Bronchial epithelial cell (primary cell): ENCODE data around the gene CAB39. TPM values are rescaled to one million over a fixed set of nuclear protein-coding genes. Genes with fewer than 3 reads are reported as not detected.

Experiments
- DNase-seq: peaks from one replicate; pipeline ENCODE4 v3.0.0-alpha.2; 2010; ENCODE audit warnings: low read depth
- FAIRE-seq: peaks from 2 replicates; lab custom pipeline; 2011; peaks lifted over from hg19 to GRCh38; lab: Jason Lieb, UNC
- H3K27me3 ChIP-seq: 2 replicates; pipeline ENCODE4 v1.5.1; 2011; ENCODE audit warnings: low read length; ENCODE audit not compliant: control insufficient read depth, insufficient read depth
- H3K36me3 ChIP-seq: 2 replicates; pipeline ENCODE4 v1.5.1; 2011; ENCODE audit warnings: low read length; ENCODE audit not compliant: control insufficient read depth, insufficient read depth
- H3K4me3 ChIP-seq: 2 replicates; pipeline ENCODE4 v1.5.1; 2011; ENCODE audit warnings: mild to moderate bottlenecking, low read depth, low read length, control low read depth
- CTCF ChIP-seq: IDR thresholded peaks from 2 replicates; pipeline ENCODE4 v1.5.1; 2011; ENCODE audit warnings: mild to moderate bottlenecking, moderate library complexity, low read length, control low read depth, inconsistent platforms; ENCODE audit not compliant: insufficient read depth, severe bottlenecking
- total RNA-seq: library from RNA; depleted of rRNA; stranded (reverse); fragments of >200 nt; gene quantifications from 2 replicates; pipeline ENCODE4 v1.2.1, GENCODE V29; 2014

CAB39 gene
- total RNA-seq, 1 donor from 2014 or later: 87.4 TPM

GRCh38 chr2:230865307-230865765 is 152.7 kb downstream of the CAB39 start:
- TF ChIP-seq CTCF: no peak
- DNase-seq: no peak
- no peak for FAIRE-seq
- Histone ChIP-seq H3K27me3 (peaks cover 6% of the 10 kb centered on the region), H3K4me3 (peak overlapping the region; percentile 51), H3K36me3 (no peaks in the 10 kb centered on the region)

- no peak for FAIRE-seq
- H3K36me3 ChIP-seq: no peaks in the 10 kb centered on the region
- DNase-seq: no peak
- H3K4me3 ChIP-seq: no peak overlapping the region
- peaks cover 6% of the 10 kb centered on the region for H3K27me3 ChIP-seq
- peak; percentile 14 for TF ChIP-seq CTCF
Observed at GRCh38 chr2:230865766-230866755, 153.4 kb downstream of the CAB39 start.

- H3K36me3 ChIP-seq: no peaks in the 10 kb centered on the region
- no peak overlapping the region for H3K4me3 ChIP-seq
- no peak for FAIRE-seq
- DNase-seq: no peak
- peaks cover 6% of the 10 kb centered on the region for H3K27me3 ChIP-seq
- no peak for TF ChIP-seq CTCF
Observed at GRCh38 chr2:230866756-230867523, 154.3 kb downstream of the CAB39 start.

GRCh38 chr2:230868161-230868946 is 155.7 kb downstream of the CAB39 start:
- TF ChIP-seq CTCF: no peak
- no peaks in the 10 kb centered on the region for H3K36me3 ChIP-seq
- FAIRE-seq (no peak), DNase-seq (no peak)
- no peak overlapping the region for H3K4me3 ChIP-seq
- peaks cover 6% of the 10 kb centered on the region for H3K27me3 ChIP-seq
